ENCODE measurements around the gene HLA-DRA.

DNA sequence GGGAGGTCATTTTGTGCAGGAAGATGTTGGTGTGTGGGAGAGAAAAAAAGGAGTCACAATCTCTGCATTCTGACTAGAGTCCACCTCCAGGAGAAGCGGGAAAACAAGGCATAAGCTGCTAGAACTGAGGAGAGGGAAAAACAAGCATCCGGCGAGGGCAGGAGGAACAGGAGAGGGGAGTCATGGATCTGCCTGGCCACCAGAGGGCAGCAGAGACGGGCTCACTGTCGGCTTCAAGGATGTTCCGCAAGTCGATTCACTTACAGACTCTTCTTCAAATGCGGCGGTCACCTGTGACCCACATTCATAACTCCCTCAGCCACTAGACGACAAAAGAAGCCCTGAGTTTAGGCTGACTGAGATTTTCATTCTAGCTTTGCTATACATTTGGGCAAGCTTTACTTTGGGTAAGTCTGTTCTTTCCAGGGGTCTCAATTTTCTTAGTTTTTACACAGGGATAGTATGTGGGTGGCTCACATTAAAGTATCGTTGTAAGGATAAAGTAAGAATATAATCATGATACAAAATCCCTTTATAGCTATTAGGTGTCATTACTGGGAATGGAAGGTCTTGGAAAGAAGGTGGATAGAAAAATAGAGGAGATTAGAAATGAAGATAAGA lies 26.1 kb upstream of the HLA-DRA start:
- TF ChIP-seq, protein P1, sequence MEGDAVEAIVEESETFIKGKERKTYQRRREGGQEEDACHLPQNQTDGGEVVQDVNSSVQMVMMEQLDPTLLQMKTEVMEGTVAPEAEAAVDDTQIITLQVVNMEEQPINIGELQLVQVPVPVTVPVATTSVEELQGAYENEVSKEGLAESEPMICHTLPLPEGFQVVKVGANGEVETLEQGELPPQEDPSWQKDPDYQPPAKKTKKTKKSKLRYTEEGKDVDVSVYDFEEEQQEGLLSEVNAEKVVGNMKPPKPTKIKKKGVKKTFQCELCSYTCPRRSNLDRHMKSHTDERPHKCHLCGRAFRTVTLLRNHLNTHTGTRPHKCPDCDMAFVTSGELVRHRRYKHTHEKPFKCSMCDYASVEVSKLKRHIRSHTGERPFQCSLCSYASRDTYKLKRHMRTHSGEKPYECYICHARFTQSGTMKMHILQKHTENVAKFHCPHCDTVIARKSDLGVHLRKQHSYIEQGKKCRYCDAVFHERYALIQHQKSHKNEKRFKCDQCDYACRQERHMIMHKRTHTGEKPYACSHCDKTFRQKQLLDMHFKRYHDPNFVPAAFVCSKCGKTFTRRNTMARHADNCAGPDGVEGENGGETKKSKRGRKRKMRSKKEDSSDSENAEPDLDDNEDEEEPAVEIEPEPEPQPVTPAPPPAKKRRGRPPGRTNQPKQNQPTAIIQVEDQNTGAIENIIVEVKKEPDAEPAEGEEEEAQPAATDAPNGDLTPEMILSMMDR (IDR thresholded peaks at IDR 0.05), result peak; percentile 84 to 90 (median 89)
- TF ChIP-seq POLR2A (IDR thresholded peaks at IDR 0.05) (no peak), POLR2AphosphoS5 (IDR thresholded peaks at IDR 0.05; ENCODE audit: insufficient read depth in 1 of 2, low read depth in 1 of 2) (no peak)

Measured in vagina (tissue), 2 donors.